ENCODE data around the gene RAB11B.

RAB11B gene

GRCh38 chr19:8391198-8392016 is 1.2 kb downstream of the RAB11B start:
- no peak for FAIRE-seq
- TF ChIP-seq CTCF (IDR thresholded peaks at IDR 0.05; ENCODE audit: insufficient read depth, missing control alignments), result no peak
- DNase-seq (ENCODE audit: insufficient read length, low spot score), result no peak

GRCh38 chr19:8392017-8392591 is 1.9 kb downstream of the RAB11B start:
- no peak for FAIRE-seq
- no peak for TF ChIP-seq CTCF (IDR thresholded peaks at IDR 0.05; ENCODE audit: insufficient read depth, missing control alignments)
- DNase-seq (ENCODE audit: insufficient read length, low spot score), result no peak

GRCh38 chr19:8393192-8393870 is 3.2 kb downstream of the RAB11B start:
- DNase-seq (ENCODE audit: insufficient read length, low spot score) (no peak), FAIRE-seq (no peak)
- TF ChIP-seq CTCF (IDR thresholded peaks at IDR 0.05; ENCODE audit: insufficient read depth, missing control alignments), result no peak

GRCh38 chr19:8393871-8394250 is 3.7 kb downstream of the RAB11B start:
- no peak for FAIRE-seq
- no peak for TF ChIP-seq CTCF (IDR thresholded peaks at IDR 0.05; ENCODE audit: insufficient read depth, missing control alignments)
- DNase-seq (ENCODE audit: insufficient read length, low spot score), result no peak

GRCh38 chr19:8395621-8396082 is 5.5 kb downstream of the RAB11B start:
- no peak for FAIRE-seq
- DNase-seq (ENCODE audit: insufficient read length, low spot score), result no peak
- TF ChIP-seq CTCF (IDR thresholded peaks at IDR 0.05; ENCODE audit: insufficient read depth, missing control alignments), result no peak

GRCh38 chr19:8396185-8396562 is 6.0 kb downstream of the RAB11B start:
- no peak for DNase-seq (ENCODE audit: insufficient read length, low spot score)
- no peak for TF ChIP-seq CTCF (IDR thresholded peaks at IDR 0.05; ENCODE audit: insufficient read depth, missing control alignments)
- FAIRE-seq, result no peak
